ENCODE results near the gene ZNF821.

DNA sequence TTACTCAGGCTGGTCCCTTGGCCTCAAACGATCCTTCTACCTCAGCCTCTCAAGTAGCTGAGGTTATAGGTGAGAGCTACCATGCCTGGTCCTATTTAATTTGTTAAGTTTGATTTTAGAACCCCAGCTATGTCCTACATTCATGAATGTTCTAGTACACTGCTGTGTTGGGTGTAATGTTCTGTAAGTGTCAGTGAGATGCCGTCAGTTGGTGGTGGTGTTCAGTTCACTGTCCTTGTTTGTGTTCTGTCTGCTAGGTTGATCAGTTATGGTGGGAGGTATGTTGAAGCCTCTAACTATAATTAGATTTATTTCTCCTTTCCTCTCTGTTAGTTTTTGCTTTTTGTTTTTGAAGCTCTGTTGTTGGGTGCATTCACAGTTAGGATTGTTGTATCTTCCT is 19.6 kb upstream of the ZNF821 start:
- TF ChIP-seq EZH2 (IDR thresholded peaks at IDR 0.05; ENCODE audit: borderline replicate concordance) (no peak), EZH2phosphoT487 (IDR thresholded peaks at IDR 0.05; ENCODE audit: low read depth, severe bottlenecking, unreplicated experiment) (no peak)
- TF ChIP-seq, protein P1, sequence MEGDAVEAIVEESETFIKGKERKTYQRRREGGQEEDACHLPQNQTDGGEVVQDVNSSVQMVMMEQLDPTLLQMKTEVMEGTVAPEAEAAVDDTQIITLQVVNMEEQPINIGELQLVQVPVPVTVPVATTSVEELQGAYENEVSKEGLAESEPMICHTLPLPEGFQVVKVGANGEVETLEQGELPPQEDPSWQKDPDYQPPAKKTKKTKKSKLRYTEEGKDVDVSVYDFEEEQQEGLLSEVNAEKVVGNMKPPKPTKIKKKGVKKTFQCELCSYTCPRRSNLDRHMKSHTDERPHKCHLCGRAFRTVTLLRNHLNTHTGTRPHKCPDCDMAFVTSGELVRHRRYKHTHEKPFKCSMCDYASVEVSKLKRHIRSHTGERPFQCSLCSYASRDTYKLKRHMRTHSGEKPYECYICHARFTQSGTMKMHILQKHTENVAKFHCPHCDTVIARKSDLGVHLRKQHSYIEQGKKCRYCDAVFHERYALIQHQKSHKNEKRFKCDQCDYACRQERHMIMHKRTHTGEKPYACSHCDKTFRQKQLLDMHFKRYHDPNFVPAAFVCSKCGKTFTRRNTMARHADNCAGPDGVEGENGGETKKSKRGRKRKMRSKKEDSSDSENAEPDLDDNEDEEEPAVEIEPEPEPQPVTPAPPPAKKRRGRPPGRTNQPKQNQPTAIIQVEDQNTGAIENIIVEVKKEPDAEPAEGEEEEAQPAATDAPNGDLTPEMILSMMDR (IDR thresholded peaks at IDR 0.05; ENCODE audit: poor library complexity), result no peak
